Measurements from ENCODE around the gene VSIG8.

Gene VSIG8

GRCh38 chr1:159828176-159828575 is 34.3 kb downstream of the VSIG8 start:
- no peaks in the 10 kb centered on the region for H3K79me1 ChIP-seq (replicated peaks; ENCODE audit: low read length, poor library complexity, severe bottlenecking)
- 100% methylated on average over 3 of the region's 3 CpGs for WGBS
- no peak overlapping the region for H4K91ac ChIP-seq (ENCODE audit: low read length)
- no peaks in the 10 kb centered on the region for H3K9me3 ChIP-seq (ENCODE audit: control insufficient read depth, low read length)
- H2AK5ac ChIP-seq (ENCODE audit: low read length, severe bottlenecking) = no peak overlapping the region
- peaks cover 0 to 4% of the 10 kb centered on the region in 2 experiments for H3K36me3 ChIP-seq (ENCODE audit: control insufficient read depth in 1 of 2, insufficient read depth in 2 of 2, low read depth in 1 of 2, low read length in 2 of 2)
- no peak overlapping the region for H3K14ac ChIP-seq (ENCODE audit: low read length in 2 of 2)
- no peak overlapping the region for H3K4me2 ChIP-seq (ENCODE audit: low read length, poor library complexity, severe bottlenecking)
- no peak overlapping the region for H3K9ac ChIP-seq (ENCODE audit: low read length)
- no peak for DNase-seq
- no peak overlapping the region for H3K18ac ChIP-seq (ENCODE audit: low read depth in 1 of 2, low read length in 2 of 2)
- no peak overlapping the region for H3K23ac ChIP-seq (ENCODE audit: low read length in 2 of 2)
- no peak overlapping the region for H3K4me3 ChIP-seq (ENCODE audit: insufficient read depth in 1 of 2, low read depth in 1 of 2, low read length in 2 of 2)
- no peak overlapping the region for H4K8ac ChIP-seq (ENCODE audit: low read length)
- peaks cover 11 to 16% of the 10 kb centered on the region in 2 experiments for H3K27me3 ChIP-seq (ENCODE audit: control insufficient read depth in 1 of 2, insufficient read depth in 1 of 2, low read length in 2 of 2)
- no peak overlapping the region for H2BK120ac ChIP-seq (ENCODE audit: low read depth, low read length)
- H3K27ac ChIP-seq (ENCODE audit: low read length, poor library complexity, severe bottlenecking) = no peak overlapping the region
- H3K4ac ChIP-seq (ENCODE audit: low read depth in 1 of 2, low read length in 2 of 2) = no peak overlapping the region
- H2BK12ac ChIP-seq (ENCODE audit: low read length in 2 of 2) = no peak overlapping the region
- H3K4me1 ChIP-seq (ENCODE audit: control insufficient read depth, insufficient read depth, low read depth, low read length) = peaks cover 28% of the 10 kb centered on the region
- no peak overlapping the region for H2BK5ac ChIP-seq (ENCODE audit: low read depth, low read length, poor library complexity, severe bottlenecking)
- H2BK15ac ChIP-seq (ENCODE audit: low read depth, poor library complexity, severe bottlenecking) = no peak overlapping the region
- H2AFZ ChIP-seq (ENCODE audit: low read depth, low read length) = no peak overlapping the region

DNA sequence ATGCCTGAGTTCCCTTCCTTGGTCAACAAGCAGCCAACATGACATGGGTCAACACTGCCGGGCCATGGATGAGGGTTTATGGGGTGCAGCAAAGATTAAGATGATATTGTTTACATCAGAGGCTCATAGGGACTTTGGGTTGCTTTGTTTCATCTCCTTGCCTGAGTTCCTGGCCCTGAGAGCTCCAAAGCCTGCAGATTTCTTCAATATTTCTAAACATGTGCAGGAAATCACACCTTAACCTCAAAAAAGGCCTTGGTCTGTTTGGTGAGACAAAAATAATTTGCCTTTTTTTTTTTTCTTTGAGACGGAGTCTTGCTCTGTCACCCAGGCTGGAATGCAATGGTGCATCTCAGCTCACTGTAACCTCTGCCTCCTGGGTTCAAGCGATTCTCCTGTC is 34.9 kb downstream of the VSIG8 start:
- 100% methylated on average over 2 of the region's 3 CpGs for WGBS
- Histone ChIP-seq H2BK5ac (ENCODE audit: low read depth, low read length, poor library complexity, severe bottlenecking) (no peak overlapping the region), H3K79me1 (replicated peaks; ENCODE audit: low read length, poor library complexity, severe bottlenecking) (no peaks in the 10 kb centered on the region), H4K91ac (ENCODE audit: low read length) (no peak overlapping the region), H2BK12ac (ENCODE audit: low read length in 2 of 2) (no peak overlapping the region), H2AK5ac (ENCODE audit: low read length, severe bottlenecking) (no peak overlapping the region), H3K18ac (ENCODE audit: low read depth in 1 of 2, low read length in 2 of 2) (no peak overlapping the region), H3K4me2 (ENCODE audit: low read length, poor library complexity, severe bottlenecking) (no peak overlapping the region), H3K27ac (ENCODE audit: low read length, poor library complexity, severe bottlenecking) (no peak overlapping the region), H3K4me1 (ENCODE audit: control insufficient read depth, insufficient read depth, low read depth, low read length) (peaks cover 29% of the 10 kb centered on the region), H3K4ac (ENCODE audit: low read depth in 1 of 2, low read length in 2 of 2) (no peak overlapping the region), H2AFZ (ENCODE audit: low read depth, low read length) (no peak overlapping the region), H3K23ac (ENCODE audit: low read length in 2 of 2) (no peak overlapping the region), H2BK15ac (ENCODE audit: low read depth, poor library complexity, severe bottlenecking) (no peak overlapping the region), H3K9me3 (ENCODE audit: control insufficient read depth, low read length) (no peaks in the 10 kb centered on the region), H3K27me3 (ENCODE audit: control insufficient read depth in 1 of 2, insufficient read depth in 1 of 2, low read length in 2 of 2) (peaks cover 17 to 22% of the 10 kb centered on the region in 2 experiments), H3K36me3 (ENCODE audit: control insufficient read depth in 1 of 2, insufficient read depth in 2 of 2, low read depth in 1 of 2, low read length in 2 of 2) (peaks cover 0 to 4% of the 10 kb centered on the region in 2 experiments), H3K4me3 (ENCODE audit: insufficient read depth in 1 of 2, low read depth in 1 of 2, low read length in 2 of 2) (no peak overlapping the region), H4K8ac (ENCODE audit: low read length) (no peak overlapping the region), H3K9ac (ENCODE audit: low read length) (no peak overlapping the region), H3K14ac (ENCODE audit: low read length in 2 of 2) (no peak overlapping the region), H2BK120ac (ENCODE audit: low read depth, low read length) (no peak overlapping the region)
- DNase-seq = no peak

DNA sequence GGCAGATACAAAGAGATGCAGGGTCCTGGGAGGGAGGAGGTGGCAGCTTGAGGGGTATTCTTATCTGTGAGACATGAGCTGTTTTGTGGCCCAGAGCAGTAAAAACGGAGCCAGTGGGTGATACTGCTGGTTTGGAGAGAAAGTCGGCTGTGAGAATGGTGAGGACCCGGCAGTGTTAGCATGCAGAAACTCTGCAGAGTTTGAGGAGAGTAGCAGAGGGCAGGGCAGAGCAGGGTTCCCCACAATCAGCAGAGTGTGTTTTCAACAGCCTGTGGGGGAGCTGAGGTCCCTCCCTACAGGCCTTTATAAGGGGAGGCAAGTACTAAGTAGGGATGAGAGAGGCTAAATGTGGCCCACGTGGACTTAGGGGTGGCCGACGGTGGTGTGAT is 35.4 kb downstream of the VSIG8 start:
- H2BK120ac ChIP-seq (ENCODE audit: low read depth, low read length) = no peak overlapping the region
- no peak overlapping the region for H4K91ac ChIP-seq (ENCODE audit: low read length)
- no peaks in the 10 kb centered on the region for H3K9me3 ChIP-seq (ENCODE audit: control insufficient read depth, low read length)
- H3K23ac ChIP-seq (ENCODE audit: low read length in 2 of 2) = no peak overlapping the region
- no peaks in the 10 kb centered on the region for H3K79me1 ChIP-seq (replicated peaks; ENCODE audit: low read length, poor library complexity, severe bottlenecking)
- no peak overlapping the region for H3K4ac ChIP-seq (ENCODE audit: low read depth in 1 of 2, low read length in 2 of 2)
- H2AK5ac ChIP-seq (ENCODE audit: low read length, severe bottlenecking) = no peak overlapping the region
- H3K9ac ChIP-seq (ENCODE audit: low read length) = no peak overlapping the region
- peaks cover 29% of the 10 kb centered on the region for H3K4me1 ChIP-seq (ENCODE audit: control insufficient read depth, insufficient read depth, low read depth, low read length)
- H3K27me3 ChIP-seq (ENCODE audit: control insufficient read depth in 1 of 2, insufficient read depth in 1 of 2, low read length in 2 of 2) = peaks cover 22 to 27% of the 10 kb centered on the region in 2 experiments
- no peak overlapping the region for H3K14ac ChIP-seq (ENCODE audit: low read length in 2 of 2)
- H3K18ac ChIP-seq (ENCODE audit: low read depth in 1 of 2, low read length in 2 of 2) = no peak overlapping the region
- H2AFZ ChIP-seq (ENCODE audit: low read depth, low read length) = no peak overlapping the region
- H3K36me3 ChIP-seq (ENCODE audit: control insufficient read depth in 1 of 2, insufficient read depth in 2 of 2, low read depth in 1 of 2, low read length in 2 of 2) = peaks cover 0 to 4% of the 10 kb centered on the region in 2 experiments
- no peak overlapping the region for H2BK15ac ChIP-seq (ENCODE audit: low read depth, poor library complexity, severe bottlenecking)
- 87% methylated on average over 6 of the region's 6 CpGs for WGBS
- H3K4me2 ChIP-seq (ENCODE audit: low read length, poor library complexity, severe bottlenecking) = no peak overlapping the region
- H2BK12ac ChIP-seq (ENCODE audit: low read length in 2 of 2) = no peak overlapping the region
- no peak overlapping the region for H2BK5ac ChIP-seq (ENCODE audit: low read depth, low read length, poor library complexity, severe bottlenecking)
- H4K8ac ChIP-seq (ENCODE audit: low read length) = no peak overlapping the region
- no peak overlapping the region for H3K27ac ChIP-seq (ENCODE audit: low read length, poor library complexity, severe bottlenecking)
- no peak for DNase-seq
- no peak overlapping the region for H3K4me3 ChIP-seq (ENCODE audit: insufficient read depth in 1 of 2, low read depth in 1 of 2, low read length in 2 of 2)

GRCh38 chr1:159826441-159827101 is 35.9 kb downstream of the VSIG8 start, which contains the start of gene SLAMF8:
SLAMF8 (plus strand) TSS chr1:159826873; CDS start chr1:159826899, 26 bp downstream.
- Histone ChIP-seq H4K91ac (ENCODE audit: low read length) (no peak within 1 kb of the TSS), H2BK15ac (ENCODE audit: low read depth, poor library complexity, severe bottlenecking) (no peak within 1 kb of the TSS), H3K4me2 (ENCODE audit: low read length, poor library complexity, severe bottlenecking) (no peak within 1 kb of the TSS), H3K18ac (ENCODE audit: low read depth in 1 of 2, low read length in 2 of 2) (no peak within 1 kb of the TSS), H2BK12ac (ENCODE audit: low read length in 2 of 2) (no peak within 1 kb of the TSS), H3K4me3 (ENCODE audit: insufficient read depth in 1 of 2, low read depth in 1 of 2, low read length in 2 of 2) (no peak within 1 kb of the TSS), H2AK5ac (ENCODE audit: low read length, severe bottlenecking) (no peak within 1 kb of the TSS), H4K8ac (ENCODE audit: low read length) (no peak within 1 kb of the TSS), H3K36me3 (ENCODE audit: control insufficient read depth in 1 of 2, insufficient read depth in 2 of 2, low read depth in 1 of 2, low read length in 2 of 2) (peaks cover 0 to 4% of the 10 kb centered on the region in 2 experiments), H2AFZ (ENCODE audit: low read depth, low read length) (no peak within 1 kb of the TSS), H3K9ac (ENCODE audit: low read length) (no peak within 1 kb of the TSS), H3K4ac (ENCODE audit: low read depth in 1 of 2, low read length in 2 of 2) (no peak within 1 kb of the TSS), H3K14ac (ENCODE audit: low read length in 2 of 2) (no peak within 1 kb of the TSS), H3K27ac (ENCODE audit: low read length, poor library complexity, severe bottlenecking) (no peak within 1 kb of the TSS), H3K27me3 (ENCODE audit: control insufficient read depth in 1 of 2, insufficient read depth in 1 of 2, low read length in 2 of 2) (peaks cover 25 to 32% of the 10 kb centered on the region in 2 experiments), H3K79me1 (replicated peaks; ENCODE audit: low read length, poor library complexity, severe bottlenecking) (no peaks in the 10 kb centered on the region), H3K23ac (ENCODE audit: low read length in 2 of 2) (no peak within 1 kb of the TSS), H2BK120ac (ENCODE audit: low read depth, low read length) (no peak within 1 kb of the TSS), H2BK5ac (ENCODE audit: low read depth, low read length, poor library complexity, severe bottlenecking) (no peak within 1 kb of the TSS), H3K4me1 (ENCODE audit: control insufficient read depth, insufficient read depth, low read depth, low read length) (peaks cover 29% of the 10 kb centered on the region), H3K9me3 (ENCODE audit: control insufficient read depth, low read length) (no peaks in the 10 kb centered on the region)
- DNase-seq = no peak
- 87% methylated on average over 11 of the region's 11 CpGs for WGBS
